AG20443 (cell line): ENCODE data around the gene RPS15A.
"Not testable (repeated sequence)": the region's sequence is repeated elsewhere in the genome, so short reads cannot be mapped to it uniquely, and the experiment has no call there.

Source experiments
- DNase-seq: peaks from one replicate; pipeline ENCODE4 v3.0.0; 2012; ENCODE audit warnings: low spot score, mixed read lengths

RPS15A gene

GRCh38 chr16:18742870-18743269 lies 47.3 kb downstream of the RPS15A start:
- not testable (repeated sequence) for DNase-seq

- DNase-seq, result not testable (repeated sequence)
These were observed 50.1 kb downstream of the RPS15A start for GRCh38 chr16:18740027-18740426.

GRCh38 chr16:18738768-18739167 lies 51.4 kb downstream of the RPS15A start:
- DNase-seq, result not testable (repeated sequence)

- not testable (repeated sequence) for DNase-seq
These were observed 55.9 kb downstream of the RPS15A start for GRCh38 chr16:18734279-18734678.
